NT2/D1 (cell line): ENCODE data around the gene CGB7.
"Not testable (repeated sequence)": the region's sequence is repeated elsewhere in the genome, so short reads cannot be mapped to it uniquely, and the experiment has no call there.

ENCODE experiments used
- DNase-seq: peaks from one replicate; pipeline ENCODE4 v3.0.0-alpha.2; 2011; ENCODE audit warnings: low read depth, low spot score
- H3K27me3 ChIP-seq: 2 replicates; pipeline ENCODE4 v1.6.0; 2011; ENCODE audit warnings: mild to moderate bottlenecking; ENCODE audit not compliant: insufficient read length, insufficient read depth
- H3K36me3 ChIP-seq: 2 replicates; pipeline ENCODE4 v1.6.1; 2011; ENCODE audit warnings: mild to moderate bottlenecking, low read length, mixed read lengths; ENCODE audit not compliant: insufficient read depth, insufficient read length
- H3K4me1 ChIP-seq: 2 replicates; pipeline ENCODE4 v1.5.1; 2011; ENCODE audit not compliant: insufficient read depth, insufficient read length
- H3K4me3 ChIP-seq: 2 replicates; pipeline ENCODE4 v1.5.1; 2011; ENCODE audit warnings: low read depth; ENCODE audit not compliant: insufficient read length
- H3K9ac ChIP-seq: 2 replicates; pipeline ENCODE4 v1.6.0; 2011; ENCODE audit warnings: low read depth; ENCODE audit not compliant: insufficient read length
- H3K9me3 ChIP-seq: 2 replicates; pipeline ENCODE4 v1.5.1; 2011; ENCODE audit warnings: mild to moderate bottlenecking, low read length; ENCODE audit not compliant: insufficient read depth
- SUZ12 ChIP-seq: IDR thresholded peaks from 2 replicates; pipeline ENCODE4 v1.6.1; 2011; ENCODE audit not compliant: insufficient read length, insufficient read depth; ENCODE audit errors: extremely low read depth
- YY1 ChIP-seq: IDR thresholded peaks from 2 replicates; pipeline ENCODE4 v1.6.1; 2011; ENCODE audit not compliant: insufficient read length, insufficient read depth
- ZNF274 ChIP-seq: IDR thresholded peaks from 2 replicates; pipeline ENCODE4 v1.6.1; 2011; ENCODE audit warnings: mild to moderate bottlenecking, low read depth, low read length

Gene CGB7

GRCh38 chr19:49085020-49085867, 27.7 kb upstream of the CGB7 start, which contains the start of gene SNRNP70:
TSS of gene SNRNP70 (plus strand) at chr19:49085451. CDS start at chr19:49086415, 964 bp downstream.
- no peaks in the 10 kb centered on the region for H3K27me3 ChIP-seq
- peak within 1 kb of the TSS; percentile 94 for H3K4me3 ChIP-seq
- H3K4me1 ChIP-seq = peaks cover 4% of the 10 kb centered on the region
- TF ChIP-seq SUZ12 (no peak), ZNF274 (no peak), YY1 (no peak)
- peaks cover 29% of the 10 kb centered on the region for H3K36me3 ChIP-seq
- peak; percentile 96 for DNase-seq
- H3K9me3 ChIP-seq = peaks cover 8% of the 10 kb centered on the region; the same call in 1 of the 2 replicates
- peak within 1 kb of the TSS; percentile 98 for H3K9ac ChIP-seq

GRCh38 chr19:49084206-49085019, 26.9 kb upstream of the CGB7 start:
- Histone ChIP-seq H3K4me1 (peaks cover 4% of the 10 kb centered on the region), H3K9me3 (peaks cover 8% of the 10 kb centered on the region; the same call in 1 of the 2 replicates), H3K4me3 (peak overlapping the region; percentile 24), H3K27me3 (no peaks in the 10 kb centered on the region), H3K9ac (peak overlapping the region; percentile 76), H3K36me3 (peaks cover 23% of the 10 kb centered on the region)
- no peak for TF ChIP-seq YY1
- no peak for TF ChIP-seq ZNF274
- no peak for TF ChIP-seq SUZ12
- DNase-seq = no peak

- TF ChIP-seq YY1 (no peak), SUZ12 (no peak), ZNF274 (no peak)
- peaks cover 8% of the 10 kb centered on the region; the same call in 1 of the 2 replicates for H3K9me3 ChIP-seq
- H3K4me1 ChIP-seq = peaks cover 1% of the 10 kb centered on the region
- no peak for DNase-seq
- peaks cover 2% of the 10 kb centered on the region for H3K36me3 ChIP-seq
- H3K9ac ChIP-seq = no peak overlapping the region
- no peak overlapping the region for H3K4me3 ChIP-seq
- H3K27me3 ChIP-seq = no peaks in the 10 kb centered on the region
Observed at GRCh38 chr19:49081273-49081672, 23.7 kb upstream of the CGB7 start.

GRCh38 chr19:49080392-49080791, 22.8 kb upstream of the CGB7 start:
- Histone ChIP-seq H3K9me3 (peaks cover 8% of the 10 kb centered on the region; the same call in 1 of the 2 replicates), H3K4me3 (no peak overlapping the region), H3K9ac (no peak overlapping the region), H3K36me3 (no peaks in the 10 kb centered on the region), H3K4me1 (no peaks in the 10 kb centered on the region), H3K27me3 (no peaks in the 10 kb centered on the region)
- no peak for DNase-seq
- no peak for TF ChIP-seq SUZ12
- TF ChIP-seq ZNF274 = no peak
- TF ChIP-seq YY1 = no peak

- not testable (repeated sequence) for H3K9ac ChIP-seq, H3K4me1 ChIP-seq, H3K4me3 ChIP-seq, DNase-seq, H3K36me3 ChIP-seq, H3K9me3 ChIP-seq
- H3K27me3 ChIP-seq = peaks cover 23% of the 10 kb centered on the region
Observed at GRCh38 chr19:49074869-49075268, 17.3 kb upstream of the CGB7 start.

GRCh38 chr19:49073514-49074378, 16.2 kb upstream of the CGB7 start:
- peaks cover 2% of the 10 kb centered on the region for H3K4me1 ChIP-seq
- H3K27me3 ChIP-seq = peaks cover 33% of the 10 kb centered on the region
- H3K4me3 ChIP-seq = no peak overlapping the region
- no peak overlapping the region for H3K9ac ChIP-seq
- no peak for DNase-seq
- TF ChIP-seq YY1 (no peak), ZNF274 (no peak), SUZ12 (no peak)
- no peaks in the 10 kb centered on the region; the same call in 1 of the 2 replicates for H3K9me3 ChIP-seq
- H3K36me3 ChIP-seq = no peaks in the 10 kb centered on the region
